ENCODE results near the gene TMTC1. TPM values are rescaled to one million over a fixed set of nuclear protein-coding genes. Genes with fewer than 3 reads are reported as not detected.

TMTC1 gene
- total and polyA plus RNA-seq, 3 donors from 2014 or later = 8.4 to 13.6 (median 11.5) TPM

- Histone ChIP-seq H3K27ac (no peak overlapping the region), H3K9me3 (no peaks in the 10 kb centered on the region), H3K27me3 (no peaks in the 10 kb centered on the region), H3K4me3 (no peak overlapping the region), H3K36me3 (ENCODE audit: low read depth, missing control alignments) (no peaks in the 10 kb centered on the region), H3K4me1 (no peaks in the 10 kb centered on the region)
- intact Hi-C loops (cut with DNase I; ENCODE audit: low total_unique reads) = no loop called here
- TF ChIP-seq POLR2A (IDR thresholded peaks at IDR 0.05) (no peak), CTCF (IDR thresholded peaks at IDR 0.05) (no peak)
- WGBS, 2 donors = 82 to 87% methylated on average over 7 of the region's 7 CpGs
- no peak for DNase-seq
Observed at GRCh38 chr12:29608581-29608980, 175.2 kb downstream of the TMTC1 start.

GRCh38 chr12:29599381-29599780 is 184.4 kb downstream of the TMTC1 start:
- 62 to 70% methylated on average over 3 of the region's 3 CpGs for WGBS, 2 donors
- TF ChIP-seq POLR2A (IDR thresholded peaks at IDR 0.05) (no peak), CTCF (IDR thresholded peaks at IDR 0.05) (no peak)
- Histone ChIP-seq H3K9me3 (no peaks in the 10 kb centered on the region), H3K27ac (no peak overlapping the region), H3K27me3 (no peaks in the 10 kb centered on the region), H3K4me3 (no peak overlapping the region), H3K36me3 (ENCODE audit: low read depth, missing control alignments) (no peaks in the 10 kb centered on the region), H3K4me1 (no peaks in the 10 kb centered on the region)
- intact Hi-C loops (cut with DNase I; ENCODE audit: low total_unique reads) = no loop called here
- peak; percentile 25 for DNase-seq

- H3K27me3 ChIP-seq = no peaks in the 10 kb centered on the region
- intact Hi-C loops (cut with DNase I; ENCODE audit: low total_unique reads) = no loop called here
- no peaks in the 10 kb centered on the region for H3K9me3 ChIP-seq
- no peak overlapping the region for H3K27ac ChIP-seq
- H3K36me3 ChIP-seq (ENCODE audit: low read depth, missing control alignments) = no peaks in the 10 kb centered on the region
- H3K4me1 ChIP-seq = no peaks in the 10 kb centered on the region
- 100% methylated on average over 1 of the region's 1 CpG for WGBS, 2 donors
- no peak for DNase-seq
- no peak for TF ChIP-seq CTCF (IDR thresholded peaks at IDR 0.05)
- no peak for TF ChIP-seq POLR2A (IDR thresholded peaks at IDR 0.05)
- no peak overlapping the region for H3K4me3 ChIP-seq
Observed at GRCh38 chr12:29595071-29595755, 188.5 kb downstream of the TMTC1 start.

- 87 to 92% methylated on average over 2 of the region's 2 CpGs for WGBS, 2 donors
- Histone ChIP-seq H3K9me3 (no peaks in the 10 kb centered on the region), H3K27me3 (no peaks in the 10 kb centered on the region), H3K4me3 (no peak overlapping the region), H3K4me1 (no peaks in the 10 kb centered on the region), H3K36me3 (ENCODE audit: low read depth, missing control alignments) (no peaks in the 10 kb centered on the region), H3K27ac (no peak overlapping the region)
- TF ChIP-seq CTCF (IDR thresholded peaks at IDR 0.05) (no peak), POLR2A (IDR thresholded peaks at IDR 0.05) (no peak)
- intact Hi-C loops (cut with DNase I; ENCODE audit: low total_unique reads) = no loop called here
- DNase-seq = no peak
Observed at GRCh38 chr12:29593001-29593400, 190.7 kb downstream of the TMTC1 start.
